Stomach (tissue), 4 donors: ENCODE measurements around the gene XPO4.

Experiments used
- POLR2AphosphoS5 ChIP-seq, 3 donors: sonication (generic); formaldehyde crosslinking; IDR thresholded peaks; one replicate each; pipeline ENCODE4 v1.6.1; 2016; ENCODE audit warnings: antibody characterized with exemption in 3 of 3
- TF ChIP-seq, protein P1 (sequence below), 7 experiments: fragments of 450-650 bp in 4 of 7; fragments of 200-600 bp in 3 of 7; sonication (generic) in 3 of 7; IDR thresholded peaks; one replicate each; pipeline ENCODE4 v1.5.1; 2016 to 2019; ENCODE audit warnings: antibody characterized with exemption in 7 of 7, control low read depth in 2 of 7, mild to moderate bottlenecking in 1 of 7

DNA sequence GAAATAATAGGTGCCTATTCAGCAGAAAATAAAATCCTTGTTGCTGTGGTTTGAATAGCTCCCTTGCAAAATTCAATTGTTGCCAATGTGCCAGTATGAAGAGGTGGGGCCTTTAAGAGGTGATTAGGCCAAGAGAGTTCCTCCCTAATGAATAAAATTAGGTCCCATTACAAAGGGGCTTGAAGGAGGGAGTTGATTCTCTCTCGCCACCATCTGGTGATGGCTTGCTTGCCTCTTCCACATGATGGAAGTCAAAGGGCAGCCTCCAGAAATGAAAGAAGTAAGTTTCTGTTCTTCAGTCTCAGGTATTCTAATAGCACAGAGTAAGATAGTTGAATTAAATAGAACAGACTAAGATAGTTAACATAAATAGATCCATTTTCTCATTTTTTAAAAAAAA lies 125.8 kb downstream of the XPO4 start:
- no peak for TF ChIP-seq POLR2AphosphoS5 (IDR thresholded peaks at IDR 0.05)
- TF ChIP-seq, protein P1, sequence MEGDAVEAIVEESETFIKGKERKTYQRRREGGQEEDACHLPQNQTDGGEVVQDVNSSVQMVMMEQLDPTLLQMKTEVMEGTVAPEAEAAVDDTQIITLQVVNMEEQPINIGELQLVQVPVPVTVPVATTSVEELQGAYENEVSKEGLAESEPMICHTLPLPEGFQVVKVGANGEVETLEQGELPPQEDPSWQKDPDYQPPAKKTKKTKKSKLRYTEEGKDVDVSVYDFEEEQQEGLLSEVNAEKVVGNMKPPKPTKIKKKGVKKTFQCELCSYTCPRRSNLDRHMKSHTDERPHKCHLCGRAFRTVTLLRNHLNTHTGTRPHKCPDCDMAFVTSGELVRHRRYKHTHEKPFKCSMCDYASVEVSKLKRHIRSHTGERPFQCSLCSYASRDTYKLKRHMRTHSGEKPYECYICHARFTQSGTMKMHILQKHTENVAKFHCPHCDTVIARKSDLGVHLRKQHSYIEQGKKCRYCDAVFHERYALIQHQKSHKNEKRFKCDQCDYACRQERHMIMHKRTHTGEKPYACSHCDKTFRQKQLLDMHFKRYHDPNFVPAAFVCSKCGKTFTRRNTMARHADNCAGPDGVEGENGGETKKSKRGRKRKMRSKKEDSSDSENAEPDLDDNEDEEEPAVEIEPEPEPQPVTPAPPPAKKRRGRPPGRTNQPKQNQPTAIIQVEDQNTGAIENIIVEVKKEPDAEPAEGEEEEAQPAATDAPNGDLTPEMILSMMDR (IDR thresholded peaks at IDR 0.05) = no peak
